HepG2 (cell line): Measurements from ENCODE around the gene SH2D3A. TPM values are rescaled to one million over a fixed set of nuclear protein-coding genes. Genes with fewer than 3 reads are reported as not detected.

Experiments used
- ERF ChIP-seq: IDR thresholded peaks from 2 replicates; pipeline ENCODE4 v1.6.1; 2018; ENCODE audit warnings: missing biosample characterization, missing genetic modification reagents
- FOXO1 ChIP-seq: sonication (generic); formaldehyde crosslinking; IDR thresholded peaks from 2 replicates; pipeline ENCODE4 v1.4.0; 2020; ENCODE audit warnings: missing genetic modification reagents
- ISX ChIP-seq: sonication (generic); formaldehyde crosslinking; conservative IDR thresholded peaks from 2 replicates; pipeline ENCODE4 v1.5.0; 2020; ENCODE audit warnings: missing genetic modification reagents
- KAT2B ChIP-seq: fragments of 150-350 bp; IDR thresholded peaks from 2 replicates; pipeline ENCODE4 v1.6.1; 2014; ENCODE audit warnings: low read depth, low read length, borderline replicate concordance
- MYC ChIP-seq: sonication (generic); formaldehyde crosslinking; IDR thresholded peaks from 2 replicates; pipeline ENCODE4 v1.9.0; 2021; ENCODE audit warnings: missing genetic modification reagents, borderline replicate concordance
- NR3C1 ChIP-seq: sonication (generic); formaldehyde crosslinking; IDR thresholded peaks from 2 replicates; pipeline ENCODE4 v1.4.0; 2020; ENCODE audit warnings: missing genetic modification reagents
- THYN1 ChIP-seq: sonication (generic); formaldehyde crosslinking; IDR thresholded peaks from 2 replicates; pipeline ENCODE4 v1.8.1; 2023; ENCODE audit warnings: low read depth, mild to moderate bottlenecking, moderate library complexity, missing genetic modification reagents, borderline replicate concordance
- ZFAT ChIP-seq: sonication (generic); formaldehyde crosslinking; conservative IDR thresholded peaks from 2 replicates; pipeline ENCODE4 v1.8.1; 2023; ENCODE audit warnings: missing genetic modification reagents, inconsistent platforms
- ZNF121 ChIP-seq: sonication (generic); formaldehyde crosslinking; IDR thresholded peaks from 2 replicates; pipeline ENCODE4 v1.5.0; 2020; ENCODE audit warnings: mild to moderate bottlenecking, missing genetic modification reagents
- ZNF224 ChIP-seq: sonication (generic); formaldehyde crosslinking; IDR thresholded peaks from 2 replicates; pipeline ENCODE4 v1.5.0; 2020; ENCODE audit warnings: mild to moderate bottlenecking, missing genetic modification reagents
- ZNF234 ChIP-seq: sonication (generic); formaldehyde crosslinking; conservative IDR thresholded peaks from 2 replicates; pipeline ENCODE4 v1.5.1; 2020; ENCODE audit warnings: mild to moderate bottlenecking, missing genetic modification reagents
- ZNF326 ChIP-seq: sonication (generic); formaldehyde crosslinking; IDR thresholded peaks from 2 replicates; pipeline ENCODE4 v1.4.0; 2020; ENCODE audit warnings: missing genetic modification reagents, borderline replicate concordance
- polyA plus RNA-seq, 8 experiments: library from polyadenylated mRNA; depleted of rRNA in 3 of 8; stranded (reverse) in 7 of 8; unstranded in 1 of 8; fragments of >200 nt; fragmentation: Illumina TruSeq in 4 of 8; extraction: Trizol in 4 of 8; gene quantifications; 2 replicates each; pipeline versions ENCODE4 v1.2.1 to v1.2.3, GENCODE V29; 2011 to 2016; ENCODE audit warnings: low read depth in 4 of 8, missing spikeins in 1 of 8, mixed read lengths in 1 of 8; ENCODE audit not compliant: insufficient read depth in 1 of 8
- total RNA-seq, 5 experiments: library from RNA; depleted of rRNA; stranded (reverse); fragments of >200 nt; fragmentation: Illumina TruSeq; extraction: Trizol; gene quantifications; 2 replicates each; pipeline ENCODE4 v1.2.3, GENCODE V29; 2016; ENCODE audit warnings: low read depth in 1 of 5
- TF ChIP-seq, protein P1 (sequence below): sonication (generic); formaldehyde crosslinking; IDR thresholded peaks from 2 replicates; pipeline ENCODE4 v1.4.0; 2020; ENCODE audit warnings: mild to moderate bottlenecking, missing genetic modification reagents
- TF ChIP-seq, protein P2 (sequence below): sonication (generic); formaldehyde crosslinking; IDR thresholded peaks from 2 replicates; pipeline ENCODE4 v1.8.1; 2023; ENCODE audit warnings: mild to moderate bottlenecking, missing genetic modification reagents, borderline replicate concordance
- TF ChIP-seq, protein P3 (sequence below): sonication (generic); formaldehyde crosslinking; IDR thresholded peaks from 2 replicates; pipeline ENCODE4 v1.4.0; 2020; ENCODE audit warnings: missing genetic modification reagents, borderline replicate concordance
- TF ChIP-seq, protein P4 (sequence below): sonication (generic); formaldehyde crosslinking; IDR thresholded peaks from 2 replicates; pipeline ENCODE4 v1.8.0; 2022; ENCODE audit warnings: mild to moderate bottlenecking, missing genetic modification reagents, borderline replicate concordance

Gene SH2D3A
- total and polyA plus RNA-seq, 2 of the 13 experiments (the other 11 are each of a cell fraction or from before 2014, with no cell fraction given): 1.0 to 2.2 TPM

DNA sequence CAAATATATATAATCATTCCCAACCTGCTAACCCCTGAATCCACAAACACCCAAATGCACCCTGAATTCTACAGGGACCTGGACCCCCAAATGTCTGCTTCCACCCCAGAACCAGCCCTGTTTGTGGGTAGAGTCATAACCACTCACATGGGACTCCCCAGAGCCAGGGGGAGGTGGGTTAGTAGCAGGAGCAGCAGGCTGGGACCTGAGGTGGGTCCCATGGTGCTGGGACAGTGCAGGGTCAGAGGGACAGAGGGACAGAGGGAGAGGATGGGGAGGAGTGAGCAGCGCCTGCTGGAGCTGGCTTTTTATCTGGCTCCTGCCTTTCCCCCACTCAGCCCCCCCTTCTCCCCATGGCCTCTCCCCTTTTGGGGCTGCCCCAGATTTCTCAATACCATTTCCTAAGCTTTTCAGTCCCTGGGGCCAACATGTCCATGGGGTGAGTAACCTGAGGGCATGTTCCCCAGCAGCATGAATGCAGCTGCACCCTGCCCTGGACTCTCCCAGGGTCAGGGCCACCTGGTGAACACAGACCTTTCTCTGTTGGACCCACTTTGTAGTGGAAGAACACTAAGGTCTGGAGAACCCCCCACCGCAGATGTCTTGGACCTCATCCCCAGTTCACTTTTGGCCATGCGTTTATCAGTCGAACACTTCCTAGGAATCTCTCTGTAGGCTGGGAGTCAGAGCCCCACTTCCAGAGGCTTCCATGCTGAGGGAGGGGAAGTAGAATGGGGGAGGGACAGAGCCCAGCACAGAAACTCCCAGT is 46.7 kb downstream of the SH2D3A start, which contains the start of gene C3 (continued):
- TF ChIP-seq ZNF234 (CRISPR knock-in tag) (no peak), ZNF121 (CRISPR knock-in tag) (no peak), ISX (CRISPR knock-in tag) (no peak), THYN1 (CRISPR knock-in tag) (no peak), KAT2B (no peak), MYC (CRISPR knock-in tag) (peak; percentile 83; the same call in 1 of the 2 replicates), ZNF326 (CRISPR knock-in tag) (0 out of 2 replicates have a peak, but pooled peaks have one; percentile 33), ZFAT (CRISPR knock-in tag) (no peak), ZNF224 (CRISPR knock-in tag) (peak; percentile 76), NR3C1 (CRISPR knock-in tag) (no peak), ERF (CRISPR knock-in tag) (peak; percentile 84), FOXO1 (peak; percentile 78)
- TF ChIP-seq, protein P1, sequence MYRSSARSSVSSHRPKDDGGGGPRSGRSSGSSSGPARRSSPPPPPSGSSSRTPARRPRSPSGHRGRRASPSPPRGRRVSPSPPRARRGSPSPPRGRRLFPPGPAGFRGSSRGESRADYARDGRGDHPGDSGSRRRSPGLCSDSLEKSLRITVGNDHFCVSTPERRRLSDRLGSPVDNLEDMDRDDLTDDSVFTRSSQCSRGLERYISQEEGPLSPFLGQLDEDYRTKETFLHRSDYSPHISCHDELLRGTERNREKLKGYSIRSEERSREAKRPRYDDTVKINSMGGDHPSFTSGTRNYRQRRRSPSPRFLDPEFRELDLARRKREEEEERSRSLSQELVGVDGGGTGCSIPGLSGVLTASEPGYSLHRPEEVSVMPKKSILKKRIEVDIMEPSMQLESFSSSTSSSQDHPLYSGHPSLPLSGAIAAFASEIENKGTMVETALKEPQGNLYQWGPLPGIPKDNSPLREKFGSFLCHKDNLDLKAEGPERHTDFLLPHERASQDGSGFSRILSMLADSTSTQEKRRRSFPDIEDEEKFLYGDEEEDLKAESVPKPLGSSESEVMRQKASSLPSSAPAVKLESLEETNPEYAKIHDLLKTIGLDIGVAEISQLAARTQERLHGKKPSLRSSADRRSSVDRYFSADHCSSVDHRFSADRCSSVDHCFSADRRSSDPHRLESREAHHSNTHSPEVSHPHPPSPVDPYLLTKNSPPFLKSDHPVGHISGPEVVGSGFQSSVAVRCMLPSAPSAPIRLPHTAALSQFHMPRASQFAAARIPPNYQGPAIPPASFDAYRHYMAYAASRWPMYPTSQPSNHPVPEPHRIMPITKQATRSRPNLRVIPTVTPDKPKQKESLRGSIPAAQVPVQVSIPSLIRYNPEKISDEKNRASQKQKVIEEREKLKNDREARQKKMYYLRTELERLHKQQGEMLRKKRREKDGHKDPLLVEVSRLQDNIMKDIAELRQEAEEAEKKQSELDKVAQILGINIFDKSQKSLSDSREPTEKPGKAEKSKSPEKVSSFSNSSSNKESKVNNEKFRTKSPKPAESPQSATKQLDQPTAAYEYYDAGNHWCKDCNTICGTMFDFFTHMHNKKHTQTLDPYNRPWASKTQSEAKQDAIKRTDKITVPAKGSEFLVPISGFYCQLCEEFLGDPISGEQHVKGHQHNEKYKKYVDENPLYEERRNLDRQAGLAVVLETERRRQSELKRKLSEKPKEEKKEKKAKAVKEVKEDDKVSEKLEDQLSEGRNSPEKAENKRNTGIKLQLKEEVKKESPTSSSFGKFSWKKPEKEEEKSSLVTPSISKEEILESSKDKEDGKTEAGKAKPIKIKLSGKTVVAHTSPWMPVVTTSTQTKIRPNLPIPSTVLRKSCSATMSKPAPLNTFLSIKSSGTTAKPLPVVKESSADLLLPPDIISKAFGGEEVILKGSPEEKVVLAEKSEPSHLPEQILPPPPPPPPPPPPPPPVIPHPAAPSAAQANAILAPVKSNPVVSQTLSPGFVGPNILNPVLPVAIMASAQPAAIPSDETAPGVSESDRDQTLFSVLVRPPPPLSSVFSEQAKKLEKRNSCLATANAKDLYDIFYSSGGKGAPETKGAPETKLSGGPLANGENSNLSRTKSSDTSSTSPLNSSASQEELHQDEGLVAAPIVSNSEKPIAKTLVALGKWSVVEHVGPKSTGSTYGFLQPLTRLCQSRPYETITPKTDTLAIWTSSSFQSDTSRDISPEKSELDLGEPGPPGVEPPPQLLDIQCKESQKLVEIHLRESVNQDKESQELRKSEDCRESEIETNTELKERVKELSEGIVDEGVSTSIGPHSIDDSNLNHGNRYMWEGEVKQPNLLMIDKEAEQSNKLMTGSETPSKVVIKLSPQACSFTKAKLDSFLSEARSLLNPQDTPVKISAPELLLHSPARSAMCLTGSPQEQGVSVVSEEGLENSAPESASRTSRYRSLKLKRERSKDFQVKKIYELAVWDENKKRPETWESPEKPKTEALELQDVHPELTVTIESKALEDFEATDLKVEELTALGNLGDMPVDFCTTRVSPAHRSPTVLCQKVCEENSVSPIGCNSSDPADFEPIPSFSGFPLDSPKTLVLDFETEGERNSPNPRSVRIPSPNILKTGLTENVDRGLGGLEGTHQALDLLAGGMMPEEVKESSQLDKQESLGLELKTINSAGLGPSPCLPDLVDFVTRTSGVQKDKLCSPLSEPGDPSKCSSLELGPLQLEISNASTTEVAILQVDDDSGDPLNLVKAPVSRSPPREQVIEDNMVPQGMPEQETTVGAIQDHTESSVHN (CRISPR knock-in tag): no peak
- TF ChIP-seq, protein P2, sequence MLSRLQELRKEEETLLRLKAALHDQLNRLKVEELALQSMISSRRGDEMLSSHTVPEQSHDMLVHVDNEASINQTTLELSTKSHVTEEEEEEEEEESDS (CRISPR knock-in tag): no peak
- TF ChIP-seq, protein P3, sequence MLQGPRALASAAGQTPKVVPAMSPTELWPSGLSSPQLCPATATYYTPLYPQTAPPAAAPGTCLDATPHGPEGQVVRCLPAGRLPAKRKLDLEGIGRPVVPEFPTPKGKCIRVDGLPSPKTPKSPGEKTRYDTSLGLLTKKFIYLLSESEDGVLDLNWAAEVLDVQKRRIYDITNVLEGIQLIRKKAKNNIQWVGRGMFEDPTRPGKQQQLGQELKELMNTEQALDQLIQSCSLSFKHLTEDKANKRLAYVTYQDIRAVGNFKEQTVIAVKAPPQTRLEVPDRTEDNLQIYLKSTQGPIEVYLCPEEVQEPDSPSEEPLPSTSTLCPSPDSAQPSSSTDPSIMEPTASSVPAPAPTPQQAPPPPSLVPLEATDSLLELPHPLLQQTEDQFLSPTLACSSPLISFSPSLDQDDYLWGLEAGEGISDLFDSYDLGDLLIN (CRISPR knock-in tag): no peak
- TF ChIP-seq, protein P4, sequence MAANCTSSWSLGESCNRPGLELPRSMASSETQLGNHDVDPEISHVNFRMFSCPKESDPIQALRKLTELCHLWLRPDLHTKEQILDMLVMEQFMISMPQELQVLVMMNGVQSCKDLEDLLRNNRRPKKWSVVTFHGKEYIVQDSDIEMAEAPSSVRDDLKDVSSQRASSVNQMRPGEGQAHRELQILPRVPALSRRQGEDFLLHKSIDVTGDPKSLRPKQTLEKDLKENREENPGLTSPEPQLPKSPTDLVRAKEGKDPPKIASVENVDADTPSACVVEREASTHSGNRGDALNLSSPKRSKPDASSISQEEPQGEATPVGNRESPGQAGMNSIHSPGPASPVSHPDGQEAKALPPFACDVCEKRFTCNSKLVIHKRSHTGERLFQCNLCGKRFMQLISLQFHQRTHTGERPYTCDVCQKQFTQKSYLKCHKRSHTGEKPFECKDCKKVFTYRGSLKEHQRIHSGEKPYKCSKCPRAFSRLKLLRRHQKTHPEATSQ: peak; percentile 58; the same call in 1 of the 2 replicates
